CD14-positive monocyte (primary cell): ENCODE data around the gene SELPLG. TPM values are rescaled to one million over a fixed set of nuclear protein-coding genes. Genes with fewer than 3 reads are reported as not detected.
A peak's percentile ranks its signal among the peaks of the same experiment; 100 is the strongest.

Source experiments
- DNase-seq, 3 donors: peaks; one replicate each; pipeline ENCODE4 v3.0.0-alpha.2; 2011 to 2022
- H2AFZ ChIP-seq: 2 replicates; pipeline ENCODE4 v1.6.0; 2012; ENCODE audit warnings: mild to moderate bottlenecking, low read depth, low read length, inconsistent platforms; ENCODE audit not compliant: insufficient read depth, poor library complexity, severe bottlenecking
- H3K27ac ChIP-seq, 2 donors: 1 replicate in 1 of 2; 2 replicates in 1 of 2; pipeline ENCODE4 v1.5.1; 2012 to 2013; ENCODE audit warnings: low read length in 2 of 2, control low read depth in 1 of 2, inconsistent platforms in 1 of 2, low read depth in 1 of 2, mild to moderate bottlenecking in 1 of 2
- H3K27me3 ChIP-seq, 2 donors: one replicate each; pipeline versions ENCODE4 v1.6.0 to v1.6.1; 2011 to 2013; ENCODE audit warnings: low read length in 2 of 2; ENCODE audit not compliant: control insufficient read depth in 2 of 2, insufficient read depth in 2 of 2
- H3K36me3 ChIP-seq, 2 donors: replicated peaks in 1 of 2; 1 replicate in 1 of 2; 2 replicates in 1 of 2; pipeline versions ENCODE4 v1.5.1 to v1.6.1; 2012 to 2013; ENCODE audit warnings: low read length in 2 of 2, control low read depth in 1 of 2, inconsistent platforms in 1 of 2, mild to moderate bottlenecking in 1 of 2; ENCODE audit not compliant: insufficient read depth in 2 of 2, control insufficient read depth in 1 of 2
- H3K4me1 ChIP-seq, 2 donors: 1 replicate in 1 of 2; 2 replicates in 1 of 2; pipeline versions ENCODE4 v1.5.1 to v1.6.1; 2012 to 2013; ENCODE audit warnings: low read length in 2 of 2, control low read depth in 1 of 2, inconsistent platforms in 1 of 2, mild to moderate bottlenecking in 1 of 2, moderate library complexity in 1 of 2; ENCODE audit not compliant: insufficient read depth in 2 of 2, control insufficient read depth in 1 of 2
- H3K4me2 ChIP-seq: replicated peaks from 2 replicates; pipeline ENCODE3; 2012; ENCODE audit warnings: low read length, moderate library complexity, mild to moderate bottlenecking; ENCODE audit not compliant: poor library complexity, severe bottlenecking; ENCODE audit errors: extremely low read depth
- H3K4me3 ChIP-seq, 3 experiments: fragments of 200-600 bp in 1 of 3; sonication (generic) in 1 of 3; replicated peaks in 1 of 3; 1 replicate in 2 of 3; 2 replicates in 1 of 3; pipeline ENCODE4 v1.5.1; 2011 to 2013; ENCODE audit warnings: low read length in 3 of 3, mild to moderate bottlenecking in 3 of 3, control low read depth in 2 of 3, low read depth in 2 of 3, inconsistent platforms in 1 of 3, moderate library complexity in 1 of 3
- H3K79me2 ChIP-seq: 2 replicates; pipeline ENCODE4 v1.6.0; 2012; ENCODE audit warnings: mild to moderate bottlenecking, control low read depth, inconsistent platforms, low read length, moderate library complexity; ENCODE audit not compliant: insufficient read depth
- H3K9ac ChIP-seq: 2 replicates; pipeline ENCODE4 v1.6.0; 2017; ENCODE audit warnings: low read length, mild to moderate bottlenecking; ENCODE audit not compliant: insufficient read depth, poor library complexity, severe bottlenecking
- H3K9me3 ChIP-seq, 2 donors: replicated peaks in 1 of 2; 1 replicate in 1 of 2; 2 replicates in 1 of 2; pipeline versions ENCODE4 v1.5.1 to v1.6.1; 2012 to 2013; ENCODE audit warnings: low read length in 2 of 2, control low read depth in 1 of 2; ENCODE audit not compliant: control insufficient read depth in 1 of 2, insufficient read depth in 1 of 2
- H4K20me1 ChIP-seq: 2 replicates; pipeline ENCODE4 v1.6.0; 2012; ENCODE audit warnings: mild to moderate bottlenecking, low read length, control low read depth, moderate library complexity; ENCODE audit not compliant: insufficient read depth
- H3K27ac Mint-ChIP-seq, 7 donors: one replicate each; pipeline ENCODE4 v1.8.0; 2020; ENCODE audit warnings: mild to moderate bottlenecking in 7 of 7, mixed read lengths in 7 of 7, moderate library complexity in 6 of 7, inconsistent platforms in 2 of 7
- H3K27me3 Mint-ChIP-seq, 3 donors: one replicate each; pipeline ENCODE4 v1.8.0; 2021 to 2022; ENCODE audit warnings: low read depth in 3 of 3, mild to moderate bottlenecking in 3 of 3, mixed read lengths in 3 of 3, moderate library complexity in 3 of 3, inconsistent platforms in 1 of 3
- H3K36me3 Mint-ChIP-seq, 2 donors: one replicate each; pipeline ENCODE4 v1.8.0; 2020; ENCODE audit warnings: mixed read lengths in 2 of 2, inconsistent platforms in 1 of 2, mild to moderate bottlenecking in 1 of 2
- H3K4me1 Mint-ChIP-seq: one replicate; pipeline ENCODE4 v1.8.0; 2020; ENCODE audit warnings: mild to moderate bottlenecking, mixed read lengths
- H3K4me3 Mint-ChIP-seq, 2 donors: one replicate each; pipeline ENCODE4 v1.8.0; 2020; ENCODE audit warnings: mild to moderate bottlenecking in 2 of 2, mixed read lengths in 2 of 2, moderate library complexity in 1 of 2
- H3K9me3 Mint-ChIP-seq, 7 donors: one replicate each; pipeline ENCODE4 v1.8.0; 2020 to 2022; ENCODE audit warnings: mixed read lengths in 7 of 7, mild to moderate bottlenecking in 6 of 7, moderate library complexity in 6 of 7, inconsistent platforms in 2 of 7
- WGBS: methylation state at CpG from one replicate; pipeline ENCODE4 v1.1.5; 2013; ENCODE audit warnings: missing lambda C conversion rate; ENCODE audit not compliant: insufficient coverage; 5-methylcytosine and 5-hydroxymethylcytosine counted together
- intact Hi-C, 2 donors: fragments of 100-400 bp; cut with micrococcal nuclease; formaldehyde crosslinking; loops; one replicate each; pipeline versions ENCODE4 v1.15.0 to v1.15.1; 2023
- polyA plus RNA-seq, 3 donors: library from polyadenylated mRNA; depleted of rRNA in 1 of 3; unstranded in 2 of 3; stranded (reverse) in 1 of 3; fragments of 300-500 nt in 2 of 3; fragments of >200 nt in 1 of 3; fragmentation: Illumina TruSeq in 2 of 3; gene quantifications; 1 replicate in 2 of 3; 2 replicates in 1 of 3; pipeline ENCODE4 v1.2.3, GENCODE V29; 2012 to 2021
- TF ChIP-seq, protein P1 (sequence below): fragments of 200-600 bp; IDR thresholded peaks from one replicate; pipeline ENCODE4 v1.8.0; 2022; ENCODE audit warnings: antibody characterized with exemption, mild to moderate bottlenecking

The SELPLG gene
- polyA plus RNA-seq, 3 donors = 193 to 349 (median 247) TPM

DNA sequence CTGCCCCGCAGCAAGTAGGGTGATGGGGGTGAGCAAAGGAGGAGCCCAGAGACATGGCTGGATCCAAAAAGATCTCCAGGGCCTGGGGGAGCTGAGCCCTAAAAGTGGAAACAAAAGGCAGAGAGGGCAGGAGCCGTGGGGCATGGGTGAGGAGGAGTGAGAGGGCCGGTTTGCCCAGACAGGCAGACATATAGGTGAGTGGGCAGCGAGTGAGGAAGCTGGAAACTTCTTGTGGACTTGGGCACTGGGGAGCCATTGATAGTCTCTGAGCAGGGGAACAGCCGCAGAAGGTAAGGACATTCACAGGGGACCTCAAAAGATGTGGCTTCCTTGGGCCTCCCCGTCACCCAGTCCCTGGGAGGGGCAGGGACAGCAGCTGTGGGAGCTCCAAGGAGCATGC, 19.1 kb downstream of the SELPLG start:
- Histone ChIP-seq H3K4me1 (peaks cover 16 to 23% of the 10 kb centered on the region in 2 donors), H3K79me2 (peaks cover 18% of the 10 kb centered on the region), H2AFZ (no peak overlapping the region), H3K9ac (no peak overlapping the region), H3K4me3 (no peak overlapping the region), H3K4me2 (no peak overlapping the region), H4K20me1 (peaks cover 38% of the 10 kb centered on the region), H3K36me3 (peaks cover 0 to 7% of the 10 kb centered on the region in 2 donors), H3K27me3 (peaks cover 0 to 3% of the 10 kb centered on the region in 2 donors), H3K27ac (no peak overlapping the region), H3K9me3 (peaks cover 7 to 8% of the 10 kb centered on the region in 2 donors)
- peaks cover 8 to 14% (median 9%) of the 10 kb centered on the region in 7 donors for H3K9me3 Mint-ChIP-seq
- peaks cover 22% of the 10 kb centered on the region for H3K4me1 Mint-ChIP-seq
- no peak overlapping the region for H3K4me3 Mint-ChIP-seq
- H3K36me3 Mint-ChIP-seq = peaks cover 24 to 26% of the 10 kb centered on the region in 2 donors
- WGBS = 93% methylated on average over 6 of the region's 6 CpGs
- H3K27me3 Mint-ChIP-seq = peaks cover 1 to 8% (median 5%) of the 10 kb centered on the region in 3 donors
- peak overlapping the region in 3 of 7 donors; percentile 16 to 90 (median 72) for H3K27ac Mint-ChIP-seq
- TF ChIP-seq, protein P1, sequence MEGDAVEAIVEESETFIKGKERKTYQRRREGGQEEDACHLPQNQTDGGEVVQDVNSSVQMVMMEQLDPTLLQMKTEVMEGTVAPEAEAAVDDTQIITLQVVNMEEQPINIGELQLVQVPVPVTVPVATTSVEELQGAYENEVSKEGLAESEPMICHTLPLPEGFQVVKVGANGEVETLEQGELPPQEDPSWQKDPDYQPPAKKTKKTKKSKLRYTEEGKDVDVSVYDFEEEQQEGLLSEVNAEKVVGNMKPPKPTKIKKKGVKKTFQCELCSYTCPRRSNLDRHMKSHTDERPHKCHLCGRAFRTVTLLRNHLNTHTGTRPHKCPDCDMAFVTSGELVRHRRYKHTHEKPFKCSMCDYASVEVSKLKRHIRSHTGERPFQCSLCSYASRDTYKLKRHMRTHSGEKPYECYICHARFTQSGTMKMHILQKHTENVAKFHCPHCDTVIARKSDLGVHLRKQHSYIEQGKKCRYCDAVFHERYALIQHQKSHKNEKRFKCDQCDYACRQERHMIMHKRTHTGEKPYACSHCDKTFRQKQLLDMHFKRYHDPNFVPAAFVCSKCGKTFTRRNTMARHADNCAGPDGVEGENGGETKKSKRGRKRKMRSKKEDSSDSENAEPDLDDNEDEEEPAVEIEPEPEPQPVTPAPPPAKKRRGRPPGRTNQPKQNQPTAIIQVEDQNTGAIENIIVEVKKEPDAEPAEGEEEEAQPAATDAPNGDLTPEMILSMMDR = no peak
- intact Hi-C loops = loop anchor here in 1 of 2 donors (10.0 kb wide), 1 partner anchor 480 kb away; the partner anchor contains the start of genes ALKBH2 and UNG
- DNase-seq = no peak

DNA sequence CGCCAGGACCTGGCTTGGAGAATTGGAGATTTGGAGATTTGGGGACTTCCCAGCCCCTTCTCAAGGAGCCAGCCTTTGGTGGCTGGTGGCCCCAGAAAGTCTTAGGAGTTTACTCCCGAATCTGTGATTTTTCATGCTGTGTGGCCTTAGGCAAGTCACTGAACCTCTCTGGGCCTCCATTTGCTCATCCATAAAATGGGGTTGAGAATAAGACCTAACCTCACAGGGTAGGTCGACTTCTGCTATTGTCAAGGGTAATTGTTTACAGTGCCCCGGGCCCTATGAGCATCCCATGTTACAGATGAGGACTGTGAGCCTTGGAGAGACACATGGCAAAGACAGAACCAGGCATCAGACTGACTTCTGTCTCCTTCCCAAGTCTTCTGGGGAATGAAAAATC, 19.7 kb downstream of the SELPLG start:
- Mint-ChIP-seq H3K4me3 (no peak overlapping the region), H3K27me3 (peaks cover 3 to 11% (median 11%) of the 10 kb centered on the region in 3 donors), H3K36me3 (peaks cover 18 to 22% of the 10 kb centered on the region in 2 donors), H3K9me3 (peaks cover 8 to 14% (median 9%) of the 10 kb centered on the region in 7 donors), H3K4me1 (peaks cover 22% of the 10 kb centered on the region), H3K27ac (peak overlapping the region in 1 of 7 donors; percentile 72)
- H3K79me2 ChIP-seq = peaks cover 12% of the 10 kb centered on the region
- peaks cover 16 to 23% of the 10 kb centered on the region in 2 donors for H3K4me1 ChIP-seq
- intact Hi-C loops = loop anchor here in 1 of 2 donors (10.0 kb wide), 1 partner anchor 481 kb away; the partner anchor contains the start of genes ALKBH2 and UNG
- TF ChIP-seq, protein P1 = no peak
- no peak overlapping the region for H3K4me2 ChIP-seq
- no peak overlapping the region for H2AFZ ChIP-seq
- peaks cover 33% of the 10 kb centered on the region for H4K20me1 ChIP-seq
- peaks cover 0 to under 1% of the 10 kb centered on the region in 2 donors for H3K36me3 ChIP-seq
- H3K9ac ChIP-seq = no peak overlapping the region
- H3K4me3 ChIP-seq = no peak overlapping the region
- WGBS = 96% methylated on average over 3 of the region's 4 CpGs
- peaks cover 0 to 5% of the 10 kb centered on the region in 2 donors for H3K27me3 ChIP-seq
- H3K9me3 ChIP-seq = peaks cover 7 to 8% of the 10 kb centered on the region in 2 donors
- no peak for DNase-seq
- no peak overlapping the region for H3K27ac ChIP-seq
